ENCODE results near the gene POU6F2. TPM values are rescaled to one million over a fixed set of nuclear protein-coding genes. Genes with fewer than 3 reads are reported as not detected.

The POU6F2 gene
- total RNA-seq, 2 experiments from 2014 or later, result 0.12 TPM; not detected in 1

- no peaks in the 10 kb centered on the region for H3K9me3 Mint-ChIP-seq
- no peak overlapping the region for H3K27ac Mint-ChIP-seq
- H3K27me3 Mint-ChIP-seq, result peaks cover 17% of the 10 kb centered on the region
- H3K36me3 Mint-ChIP-seq (ENCODE audit: low read depth), result no peaks in the 10 kb centered on the region
- no peak overlapping the region for H3K4me3 Mint-ChIP-seq
- ChIA-PET CTCF (no interaction called here), POLR2A (no interaction called here)
- H3K4me1 Mint-ChIP-seq, result no peaks in the 10 kb centered on the region
- no peak for DNase-seq
These were observed 356.0 kb downstream of the POU6F2 start for GRCh38 chr7:39333701-39334100.

GRCh38 chr7:39336442-39336841 lies 358.7 kb downstream of the POU6F2 start:
- Mint-ChIP-seq H3K4me3 (no peak overlapping the region), H3K36me3 (ENCODE audit: low read depth) (no peaks in the 10 kb centered on the region), H3K27me3 (peaks cover 17% of the 10 kb centered on the region), H3K4me1 (no peaks in the 10 kb centered on the region), H3K9me3 (no peaks in the 10 kb centered on the region), H3K27ac (no peak overlapping the region)
- DNase-seq, result no peak
- POLR2A ChIA-PET, result no interaction called here
- CTCF ChIA-PET, result no interaction called here

- Mint-ChIP-seq H3K27me3 (peaks cover 9% of the 10 kb centered on the region), H3K27ac (no peak overlapping the region), H3K9me3 (no peaks in the 10 kb centered on the region), H3K4me3 (no peak overlapping the region), H3K36me3 (ENCODE audit: low read depth) (no peaks in the 10 kb centered on the region), H3K4me1 (no peaks in the 10 kb centered on the region)
- no peak for DNase-seq
- ChIA-PET POLR2A (no interaction called here), CTCF (no interaction called here)
These were observed 361.0 kb downstream of the POU6F2 start for GRCh38 chr7:39338716-39339115.

GRCh38 chr7:39339591-39339990 lies 361.9 kb downstream of the POU6F2 start:
- peaks cover 11% of the 10 kb centered on the region for H3K27me3 Mint-ChIP-seq
- no peak for DNase-seq
- POLR2A ChIA-PET, result no interaction called here

GRCh38 chr7:39341083-39341482 lies 363.4 kb downstream of the POU6F2 start:
- no peak for DNase-seq
- ChIA-PET POLR2A (no interaction called here), CTCF (no interaction called here)
- H3K9me3 Mint-ChIP-seq, result no peaks in the 10 kb centered on the region
- no peak overlapping the region for H3K27ac Mint-ChIP-seq
- H3K36me3 Mint-ChIP-seq (ENCODE audit: low read depth), result no peaks in the 10 kb centered on the region
- H3K4me3 Mint-ChIP-seq, result no peak overlapping the region
- peaks cover 10% of the 10 kb centered on the region for H3K27me3 Mint-ChIP-seq
- H3K4me1 Mint-ChIP-seq, result no peaks in the 10 kb centered on the region

More at GRCh38 chr7:39339591-39339990, 361.9 kb downstream of the POU6F2 start:
- H3K9me3 Mint-ChIP-seq, result no peaks in the 10 kb centered on the region
- H3K27ac Mint-ChIP-seq, result no peak overlapping the region
- no peaks in the 10 kb centered on the region for H3K4me1 Mint-ChIP-seq
- CTCF ChIA-PET, result no interaction called here
- H3K36me3 Mint-ChIP-seq (ENCODE audit: low read depth), result no peaks in the 10 kb centered on the region
- no peak overlapping the region for H3K4me3 Mint-ChIP-seq

- POLR2A ChIA-PET, result no interaction called here
- Mint-ChIP-seq H3K36me3 (ENCODE audit: low read depth) (no peaks in the 10 kb centered on the region), H3K4me3 (no peak overlapping the region), H3K27me3 (peaks cover 5% of the 10 kb centered on the region), H3K4me1 (no peaks in the 10 kb centered on the region), H3K9me3 (no peaks in the 10 kb centered on the region), H3K27ac (no peak overlapping the region)
- CTCF ChIA-PET, result no interaction called here
- DNase-seq, result no peak
These were observed 365.1 kb downstream of the POU6F2 start for GRCh38 chr7:39342763-39343162.

GRCh38 chr7:39349452-39350123 lies 371.9 kb downstream of the POU6F2 start:
- no peaks in the 10 kb centered on the region for H3K27me3 Mint-ChIP-seq
- no peak overlapping the region for H3K4me3 Mint-ChIP-seq
- H3K27ac Mint-ChIP-seq, result no peak overlapping the region
- no peak for DNase-seq
- POLR2A ChIA-PET, result no interaction called here
- CTCF ChIA-PET, result no interaction called here
- no peaks in the 10 kb centered on the region for H3K4me1 Mint-ChIP-seq
- no peaks in the 10 kb centered on the region for H3K36me3 Mint-ChIP-seq (ENCODE audit: low read depth)
- H3K9me3 Mint-ChIP-seq, result no peaks in the 10 kb centered on the region

GRCh38 chr7:39353615-39354376 lies 376.1 kb downstream of the POU6F2 start:
- ChIA-PET POLR2A (no interaction called here), CTCF (interaction anchor here (1.0 kb wide), 1 partner anchor 354 kb away, joined by 3 read pairs; no protein-coding TSS in a partner anchor)
- H3K27me3 Mint-ChIP-seq, result no peaks in the 10 kb centered on the region
- DNase-seq, result no peak
- no peak overlapping the region for H3K4me3 Mint-ChIP-seq
- peaks cover 8% of the 10 kb centered on the region for H3K4me1 Mint-ChIP-seq
- H3K27ac Mint-ChIP-seq, result no peak overlapping the region
- H3K9me3 Mint-ChIP-seq, result no peaks in the 10 kb centered on the region
- no peaks in the 10 kb centered on the region for H3K36me3 Mint-ChIP-seq (ENCODE audit: low read depth)

- H3K4me1 Mint-ChIP-seq, result peaks cover 8% of the 10 kb centered on the region
- ChIA-PET CTCF (no interaction called here), POLR2A (no interaction called here)
- peaks cover 2% of the 10 kb centered on the region for H3K27me3 Mint-ChIP-seq
- H3K27ac Mint-ChIP-seq, result peak overlapping the region; percentile 4
- no peaks in the 10 kb centered on the region for H3K9me3 Mint-ChIP-seq
- no peak for DNase-seq
- no peak overlapping the region for H3K4me3 Mint-ChIP-seq
- H3K36me3 Mint-ChIP-seq (ENCODE audit: low read depth), result no peaks in the 10 kb centered on the region
These were observed 378.0 kb downstream of the POU6F2 start for GRCh38 chr7:39355664-39356063.

- no peaks in the 10 kb centered on the region for H3K36me3 Mint-ChIP-seq (ENCODE audit: low read depth)
- H3K27ac Mint-ChIP-seq, result peak overlapping the region; percentile 74
- ChIA-PET POLR2A (no interaction called here), CTCF (no interaction called here)
- no peak for DNase-seq
- peaks cover 8% of the 10 kb centered on the region for H3K4me1 Mint-ChIP-seq
- no peak overlapping the region for H3K4me3 Mint-ChIP-seq
- H3K9me3 Mint-ChIP-seq, result no peaks in the 10 kb centered on the region
- peaks cover 2% of the 10 kb centered on the region for H3K27me3 Mint-ChIP-seq
These were observed 378.6 kb downstream of the POU6F2 start for GRCh38 chr7:39356172-39356925.

- ChIA-PET CTCF (no interaction called here), POLR2A (no interaction called here)
- Mint-ChIP-seq H3K36me3 (ENCODE audit: low read depth) (no peaks in the 10 kb centered on the region), H3K4me1 (peaks cover 8% of the 10 kb centered on the region), H3K27me3 (peaks cover 2% of the 10 kb centered on the region), H3K9me3 (no peaks in the 10 kb centered on the region), H3K27ac (no peak overlapping the region), H3K4me3 (no peak overlapping the region)
- DNase-seq, result no peak
These were observed 379.9 kb downstream of the POU6F2 start for GRCh38 chr7:39357648-39358047.

GRCh38 chr7:39360038-39360437 lies 382.3 kb downstream of the POU6F2 start:
- POLR2A ChIA-PET, result no interaction called here
- no peak overlapping the region for H3K4me3 Mint-ChIP-seq
- no peak overlapping the region for H3K27ac Mint-ChIP-seq
- H3K9me3 Mint-ChIP-seq, result no peaks in the 10 kb centered on the region
- no peak for DNase-seq
- H3K4me1 Mint-ChIP-seq, result peaks cover 8% of the 10 kb centered on the region
- CTCF ChIA-PET, result no interaction called here
- peaks cover 2% of the 10 kb centered on the region for H3K27me3 Mint-ChIP-seq
- no peaks in the 10 kb centered on the region for H3K36me3 Mint-ChIP-seq (ENCODE audit: low read depth)

GRCh38 chr7:39360766-39361165 lies 383.1 kb downstream of the POU6F2 start:
- Mint-ChIP-seq H3K27me3 (peaks cover 2% of the 10 kb centered on the region), H3K27ac (no peak overlapping the region), H3K9me3 (no peaks in the 10 kb centered on the region), H3K36me3 (ENCODE audit: low read depth) (no peaks in the 10 kb centered on the region), H3K4me1 (peaks cover 5% of the 10 kb centered on the region), H3K4me3 (no peak overlapping the region)
- no peak for DNase-seq
- ChIA-PET POLR2A (no interaction called here), CTCF (no interaction called here)
